ENCODE results near the gene WIPI1. TPM values are rescaled to one million over a fixed set of nuclear protein-coding genes. Genes with fewer than 3 reads are reported as not detected.
A peak's percentile ranks its signal among the peaks of the same experiment; 100 is the strongest.

Gene WIPI1
- total RNA-seq, 1 experiment from 2014 or later: 20.2 TPM

- no peaks in the 10 kb centered on the region for H4K20me1 ChIP-seq (ENCODE audit: low read length)
- H3K9ac ChIP-seq (ENCODE audit: low read length): no peak overlapping the region
- H3K4me1 ChIP-seq (ENCODE audit: insufficient read depth, low read length): no peaks in the 10 kb centered on the region
- TF ChIP-seq EZH2phosphoT487 (IDR thresholded peaks at IDR 0.05; ENCODE audit: borderline replicate concordance, low read length): no peak
- TF ChIP-seq, protein P1, sequence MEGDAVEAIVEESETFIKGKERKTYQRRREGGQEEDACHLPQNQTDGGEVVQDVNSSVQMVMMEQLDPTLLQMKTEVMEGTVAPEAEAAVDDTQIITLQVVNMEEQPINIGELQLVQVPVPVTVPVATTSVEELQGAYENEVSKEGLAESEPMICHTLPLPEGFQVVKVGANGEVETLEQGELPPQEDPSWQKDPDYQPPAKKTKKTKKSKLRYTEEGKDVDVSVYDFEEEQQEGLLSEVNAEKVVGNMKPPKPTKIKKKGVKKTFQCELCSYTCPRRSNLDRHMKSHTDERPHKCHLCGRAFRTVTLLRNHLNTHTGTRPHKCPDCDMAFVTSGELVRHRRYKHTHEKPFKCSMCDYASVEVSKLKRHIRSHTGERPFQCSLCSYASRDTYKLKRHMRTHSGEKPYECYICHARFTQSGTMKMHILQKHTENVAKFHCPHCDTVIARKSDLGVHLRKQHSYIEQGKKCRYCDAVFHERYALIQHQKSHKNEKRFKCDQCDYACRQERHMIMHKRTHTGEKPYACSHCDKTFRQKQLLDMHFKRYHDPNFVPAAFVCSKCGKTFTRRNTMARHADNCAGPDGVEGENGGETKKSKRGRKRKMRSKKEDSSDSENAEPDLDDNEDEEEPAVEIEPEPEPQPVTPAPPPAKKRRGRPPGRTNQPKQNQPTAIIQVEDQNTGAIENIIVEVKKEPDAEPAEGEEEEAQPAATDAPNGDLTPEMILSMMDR (conservative IDR thresholded peaks at IDR 0.05; ENCODE audit: low read depth, low read length): no peak
- TF ChIP-seq EZH2 (IDR thresholded peaks at IDR 0.05; ENCODE audit: low read length, unreplicated experiment): no peak
- H3F3A ChIP-seq (ENCODE audit: low read length, unreplicated experiment): no peaks in the 10 kb centered on the region
- no peaks in the 10 kb centered on the region for H3K79me2 ChIP-seq (ENCODE audit: low read length)
- CTCF ChIA-PET: interaction anchor here (0.5 kb wide), 1 partner anchor 160 kb away, joined by 3 read pairs; no protein-coding TSS in a partner anchor
- no peaks in the 10 kb centered on the region for H3K27me3 ChIP-seq (ENCODE audit: low read length)
- no peaks in the 10 kb centered on the region for H3K9me3 ChIP-seq (ENCODE audit: low read length)
- DNase-seq (no peak), ATAC-seq (peak; percentile 51)
- H3K36me3 ChIP-seq (ENCODE audit: low read depth, low read length): no peaks in the 10 kb centered on the region
- BruUV-seq (replicated peaks): no TSS peak
- no peaks in the 10 kb centered on the region for H3K9me2 ChIP-seq (replicated peaks; ENCODE audit: low read length)
- intact Hi-C loops (cut with micrococcal nuclease): no loop called here
- H3K4me3 ChIP-seq (ENCODE audit: low read length): no peak overlapping the region
- H2AFZ ChIP-seq (ENCODE audit: low read length): no peak overlapping the region
- POLR2A ChIA-PET (ENCODE audit: unreplicated experiment): no interaction called here
- H3K4me2 ChIP-seq (ENCODE audit: low read length): no peak overlapping the region
- no peak overlapping the region for H3K27ac ChIP-seq (ENCODE audit: low read length)
These were observed 42.3 kb upstream of the WIPI1 start for GRCh38 chr17:68499587-68499986.

DNA sequence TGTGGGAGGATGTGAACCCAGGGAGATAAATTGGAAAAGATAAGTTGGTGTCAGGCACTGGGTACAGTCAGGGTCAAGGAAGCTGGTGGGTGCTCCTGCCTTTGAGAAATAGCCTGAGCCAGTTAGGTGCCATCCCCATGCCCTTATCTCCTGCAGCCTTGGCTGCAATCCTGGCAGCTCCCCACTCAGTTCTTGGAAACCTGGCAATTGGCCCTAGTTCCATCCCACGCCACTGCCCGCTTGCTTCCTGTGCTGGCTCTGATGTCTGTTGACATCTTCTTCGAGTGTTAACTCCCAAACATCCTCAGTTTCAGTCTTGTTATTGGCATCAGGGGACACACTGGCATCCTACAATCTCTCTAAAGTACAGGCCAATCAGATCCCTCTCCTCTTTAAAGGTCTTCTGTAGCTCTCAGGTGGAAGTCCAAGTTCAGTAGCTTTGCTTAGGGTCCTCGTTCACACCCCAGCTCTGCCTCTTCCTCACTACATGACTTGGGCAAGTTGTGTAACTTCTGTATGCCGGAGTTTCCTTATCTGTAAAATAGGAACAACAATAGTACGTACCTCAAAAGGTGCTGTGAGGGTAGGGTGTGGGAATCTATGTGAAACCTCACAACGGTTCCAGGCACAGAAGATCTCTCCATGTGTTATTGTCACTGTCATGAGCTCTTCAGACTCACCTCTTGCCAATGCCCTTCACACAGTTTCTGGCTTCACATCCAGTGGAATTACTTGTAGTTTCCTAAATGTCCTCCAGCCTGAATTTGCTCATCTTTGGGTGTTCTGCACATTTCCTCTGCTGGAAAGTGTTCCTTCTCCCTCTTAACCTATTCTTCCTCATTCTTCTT lies 41.4 kb upstream of the WIPI1 start:
- no peaks in the 10 kb centered on the region for H3K79me2 ChIP-seq (ENCODE audit: low read length)
- ChIA-PET POLR2A (ENCODE audit: unreplicated experiment) (interaction anchor here (0.5 kb wide), 1 partner anchor 286 kb away, joined by 8 read pairs; no protein-coding TSS in a partner anchor), CTCF (interaction anchor here (0.5 kb wide), 1 partner anchor 161 kb away, joined by 3 read pairs; no protein-coding TSS in a partner anchor)
- H3K4me3 ChIP-seq (ENCODE audit: low read length): no peak overlapping the region
- H3K9me3 ChIP-seq (ENCODE audit: low read length): no peaks in the 10 kb centered on the region
- H3K4me1 ChIP-seq (ENCODE audit: insufficient read depth, low read length): no peaks in the 10 kb centered on the region
- no peaks in the 10 kb centered on the region for H4K20me1 ChIP-seq (ENCODE audit: low read length)
- no peak for TF ChIP-seq EZH2phosphoT487 (IDR thresholded peaks at IDR 0.05; ENCODE audit: borderline replicate concordance, low read length)
- TF ChIP-seq, protein P1 (conservative IDR thresholded peaks at IDR 0.05; ENCODE audit: low read depth, low read length): no peak
- TF ChIP-seq EZH2 (IDR thresholded peaks at IDR 0.05; ENCODE audit: low read length, unreplicated experiment): no peak
- H3K4me2 ChIP-seq (ENCODE audit: low read length): no peak overlapping the region
- H3K36me3 ChIP-seq (ENCODE audit: low read depth, low read length): no peaks in the 10 kb centered on the region
- intact Hi-C loops (cut with micrococcal nuclease): no loop called here
- H3K9ac ChIP-seq (ENCODE audit: low read length): no peak overlapping the region
- DNase-seq (no peak), ATAC-seq (no peak)
- H2AFZ ChIP-seq (ENCODE audit: low read length): no peak overlapping the region
- H3K27me3 ChIP-seq (ENCODE audit: low read length): no peaks in the 10 kb centered on the region
- no peak overlapping the region for H3K27ac ChIP-seq (ENCODE audit: low read length)
- H3F3A ChIP-seq (ENCODE audit: low read length, unreplicated experiment): no peaks in the 10 kb centered on the region
- no peaks in the 10 kb centered on the region for H3K9me2 ChIP-seq (replicated peaks; ENCODE audit: low read length)
- no TSS peak for BruUV-seq (replicated peaks)

GRCh38 chr17:68497885-68498319 lies 40.6 kb upstream of the WIPI1 start:
- ATAC-seq: no peak

More at GRCh38 chr17:68497885-68498319, 40.6 kb upstream of the WIPI1 start:
- no peak overlapping the region for H2AFZ ChIP-seq (ENCODE audit: low read length)
- no peaks in the 10 kb centered on the region for H3K4me1 ChIP-seq (ENCODE audit: insufficient read depth, low read length)
- CTCF ChIA-PET: no interaction called here
- H3K27ac ChIP-seq (ENCODE audit: low read length): no peak overlapping the region
- no peaks in the 10 kb centered on the region for H3K9me3 ChIP-seq (ENCODE audit: low read length)
- no peak overlapping the region for H3K4me2 ChIP-seq (ENCODE audit: low read length)
- DNase-seq: no peak
- no peak overlapping the region for H3K4me3 ChIP-seq (ENCODE audit: low read length)
- no peaks in the 10 kb centered on the region for H4K20me1 ChIP-seq (ENCODE audit: low read length)
- intact Hi-C loops (cut with micrococcal nuclease): no loop called here
- no peaks in the 10 kb centered on the region for H3F3A ChIP-seq (ENCODE audit: low read length, unreplicated experiment)
- H3K36me3 ChIP-seq (ENCODE audit: low read depth, low read length): no peaks in the 10 kb centered on the region
- H3K9me2 ChIP-seq (replicated peaks; ENCODE audit: low read length): no peaks in the 10 kb centered on the region
- no TSS peak for BruUV-seq (replicated peaks)
- no peaks in the 10 kb centered on the region for H3K27me3 ChIP-seq (ENCODE audit: low read length)
- H3K9ac ChIP-seq (ENCODE audit: low read length): no peak overlapping the region
- POLR2A ChIA-PET (ENCODE audit: unreplicated experiment): interaction anchor here (0.6 kb wide), 1 partner anchor 47 kb away, joined by 3 read pairs; no protein-coding TSS in a partner anchor
- TF ChIP-seq EZH2 (IDR thresholded peaks at IDR 0.05; ENCODE audit: low read length, unreplicated experiment): no peak
- TF ChIP-seq EZH2phosphoT487 (IDR thresholded peaks at IDR 0.05; ENCODE audit: borderline replicate concordance, low read length): no peak
- TF ChIP-seq, protein P1 (conservative IDR thresholded peaks at IDR 0.05; ENCODE audit: low read depth, low read length): no peak
- H3K79me2 ChIP-seq (ENCODE audit: low read length): no peaks in the 10 kb centered on the region

Data from PC-3 (cell line).